Measurements from ENCODE around the gene ATP2B3. TPM values are rescaled to one million over a fixed set of nuclear protein-coding genes. Genes with fewer than 3 reads are reported as not detected.
A peak's percentile ranks its signal among the peaks of the same experiment; 100 is the strongest.

The ATP2B3 gene
- total RNA-seq, 4 donors from 2014 or later: 0.13 to 0.37 (median 0.31) TPM; not detected in 1

GRCh38 chrX:153488231-153488914 lies 29.1 kb upstream of the ATP2B3 start:
- ATAC-seq: peak; percentile 15
- WGBS, 2 donors (ENCODE audit: low coverage in 1 of 2): 80% methylated on average over 1 of the region's 27 CpGs; no CpG with 5 or more reads in 1 of the 2 donors
- H3K36me3 ChIP-seq: no peaks in the 10 kb centered on the region
- H3K4me1 ChIP-seq: peaks cover 0 to 13% (median 5%) of the 10 kb centered on the region in 3 donors
- no peaks in the 10 kb centered on the region for H3K27me3 ChIP-seq
- H3K9me3 ChIP-seq: no peaks in the 10 kb centered on the region
- H3K27ac ChIP-seq: peak overlapping the region in 3 of 4 donors; percentile 42 to 57 (median 43)
- no peak overlapping the region for H3K4me3 ChIP-seq
- TF ChIP-seq POLR2AphosphoS5 (IDR thresholded peaks at IDR 0.05) (no peak), CTCF (IDR thresholded peaks at IDR 0.05) (no peak), POLR2A (IDR thresholded peaks at IDR 0.05) (no peak), EP300 (IDR thresholded peaks at IDR 0.05) (no peak)

- ATAC-seq: no peak
- Histone ChIP-seq H3K27ac (no peak overlapping the region), H3K9me3 (no peaks in the 10 kb centered on the region), H3K4me1 (peaks cover 0 to 28% (median 5%) of the 10 kb centered on the region in 3 donors), H3K4me3 (no peak overlapping the region), H3K36me3 (no peaks in the 10 kb centered on the region), H3K27me3 (peaks cover 4% of the 10 kb centered on the region)
- TF ChIP-seq CTCF (IDR thresholded peaks at IDR 0.05) (no peak), POLR2AphosphoS5 (IDR thresholded peaks at IDR 0.05) (no peak), POLR2A (IDR thresholded peaks at IDR 0.05) (no peak), EP300 (IDR thresholded peaks at IDR 0.05) (no peak)
- WGBS, 2 donors (ENCODE audit: low coverage in 1 of 2): no CpG with 5 or more reads among the region's 20 CpGs
Measured at GRCh38 chrX:153490217-153490930, 27.1 kb upstream of the ATP2B3 start.

- H3K4me1 ChIP-seq: peaks cover 0 to 34% (median 5%) of the 10 kb centered on the region in 3 donors
- ATAC-seq: no peak
- WGBS, 2 donors (ENCODE audit: low coverage in 1 of 2): 76% methylated on average over 3 of the region's 10 CpGs; no CpG with 5 or more reads in 1 of the 2 donors
- H3K27me3 ChIP-seq: peaks cover 9% of the 10 kb centered on the region
- TF ChIP-seq POLR2A (IDR thresholded peaks at IDR 0.05) (no peak), EP300 (IDR thresholded peaks at IDR 0.05) (no peak), CTCF (IDR thresholded peaks at IDR 0.05) (no peak), POLR2AphosphoS5 (IDR thresholded peaks at IDR 0.05) (no peak)
- no peaks in the 10 kb centered on the region for H3K9me3 ChIP-seq
- no peaks in the 10 kb centered on the region for H3K36me3 ChIP-seq
- H3K27ac ChIP-seq: no peak overlapping the region
- H3K4me3 ChIP-seq: no peak overlapping the region
Measured at GRCh38 chrX:153491351-153491914, 26.0 kb upstream of the ATP2B3 start.

GRCh38 chrX:153491918-153492317 lies 25.5 kb upstream of the ATP2B3 start:
- Histone ChIP-seq H3K27me3 (peaks cover 9% of the 10 kb centered on the region), H3K4me1 (peaks cover 0 to 34% (median 5%) of the 10 kb centered on the region in 3 donors), H3K9me3 (no peaks in the 10 kb centered on the region), H3K27ac (no peak overlapping the region), H3K36me3 (no peaks in the 10 kb centered on the region), H3K4me3 (no peak overlapping the region)
- TF ChIP-seq CTCF (IDR thresholded peaks at IDR 0.05): no peak
- TF ChIP-seq POLR2A (IDR thresholded peaks at IDR 0.05): no peak
- no peak for TF ChIP-seq POLR2AphosphoS5 (IDR thresholded peaks at IDR 0.05)
- TF ChIP-seq EP300 (IDR thresholded peaks at IDR 0.05): no peak
- ATAC-seq: no peak
- WGBS, 2 donors (ENCODE audit: low coverage in 1 of 2): 67% methylated on average over 1 of the region's 11 CpGs; no CpG with 5 or more reads in 1 of the 2 donors
